ENCODE measurements around the gene DDI2. TPM values are rescaled to one million over a fixed set of nuclear protein-coding genes. Genes with fewer than 3 reads are reported as not detected.

DDI2 gene
- total and polyA plus RNA-seq, 9 of the 15 experiments (the other 6 are each of a cell fraction or from before 2014, with no cell fraction given): 6.5 to 48.4 (median 21.2) TPM

- TF ChIP-seq JUN (IDR thresholded peaks at IDR 0.05; ENCODE audit: borderline replicate concordance, low read depth, low read length) (no peak), JUN (CRISPR knock-in tag; IDR thresholded peaks at IDR 0.05; ENCODE audit: borderline replicate concordance) (no peak), IRF1 (CRISPR knock-in tag; IDR thresholded peaks at IDR 0.05; ENCODE audit: borderline replicate concordance) (no peak), SMARCE1 (IDR thresholded peaks at IDR 0.05) (no peak), PHF21A (IDR thresholded peaks at IDR 0.05; ENCODE audit: borderline replicate concordance, low read depth) (no peak), XRCC5 (IDR thresholded peaks at IDR 0.05; ENCODE audit: low read depth, low read length) (no peak), YBX1 (IDR thresholded peaks at IDR 0.05) (no peak), ZBTB34 (CRISPR knock-in tag; IDR thresholded peaks at IDR 0.05) (no peak), ZNF408 (CRISPR knock-in tag; IDR thresholded peaks at IDR 0.05; ENCODE audit: low read depth) (no peak), ZNF395 (CRISPR knock-in tag; IDR thresholded peaks at IDR 0.05) (peak; percentile 76; the same call in 1 of the 2 replicates)
- TF ChIP-seq, protein P1, sequence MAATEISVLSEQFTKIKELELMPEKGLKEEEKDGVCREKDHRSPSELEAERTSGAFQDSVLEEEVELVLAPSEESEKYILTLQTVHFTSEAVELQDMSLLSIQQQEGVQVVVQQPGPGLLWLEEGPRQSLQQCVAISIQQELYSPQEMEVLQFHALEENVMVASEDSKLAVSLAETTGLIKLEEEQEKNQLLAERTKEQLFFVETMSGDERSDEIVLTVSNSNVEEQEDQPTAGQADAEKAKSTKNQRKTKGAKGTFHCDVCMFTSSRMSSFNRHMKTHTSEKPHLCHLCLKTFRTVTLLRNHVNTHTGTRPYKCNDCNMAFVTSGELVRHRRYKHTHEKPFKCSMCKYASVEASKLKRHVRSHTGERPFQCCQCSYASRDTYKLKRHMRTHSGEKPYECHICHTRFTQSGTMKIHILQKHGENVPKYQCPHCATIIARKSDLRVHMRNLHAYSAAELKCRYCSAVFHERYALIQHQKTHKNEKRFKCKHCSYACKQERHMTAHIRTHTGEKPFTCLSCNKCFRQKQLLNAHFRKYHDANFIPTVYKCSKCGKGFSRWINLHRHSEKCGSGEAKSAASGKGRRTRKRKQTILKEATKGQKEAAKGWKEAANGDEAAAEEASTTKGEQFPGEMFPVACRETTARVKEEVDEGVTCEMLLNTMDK (IDR thresholded peaks at IDR 0.05; ENCODE audit: borderline replicate concordance, insufficient read depth, low read depth, low read length, poor library complexity, severe bottlenecking): peak; percentile 20
- TF ChIP-seq, protein P2, sequence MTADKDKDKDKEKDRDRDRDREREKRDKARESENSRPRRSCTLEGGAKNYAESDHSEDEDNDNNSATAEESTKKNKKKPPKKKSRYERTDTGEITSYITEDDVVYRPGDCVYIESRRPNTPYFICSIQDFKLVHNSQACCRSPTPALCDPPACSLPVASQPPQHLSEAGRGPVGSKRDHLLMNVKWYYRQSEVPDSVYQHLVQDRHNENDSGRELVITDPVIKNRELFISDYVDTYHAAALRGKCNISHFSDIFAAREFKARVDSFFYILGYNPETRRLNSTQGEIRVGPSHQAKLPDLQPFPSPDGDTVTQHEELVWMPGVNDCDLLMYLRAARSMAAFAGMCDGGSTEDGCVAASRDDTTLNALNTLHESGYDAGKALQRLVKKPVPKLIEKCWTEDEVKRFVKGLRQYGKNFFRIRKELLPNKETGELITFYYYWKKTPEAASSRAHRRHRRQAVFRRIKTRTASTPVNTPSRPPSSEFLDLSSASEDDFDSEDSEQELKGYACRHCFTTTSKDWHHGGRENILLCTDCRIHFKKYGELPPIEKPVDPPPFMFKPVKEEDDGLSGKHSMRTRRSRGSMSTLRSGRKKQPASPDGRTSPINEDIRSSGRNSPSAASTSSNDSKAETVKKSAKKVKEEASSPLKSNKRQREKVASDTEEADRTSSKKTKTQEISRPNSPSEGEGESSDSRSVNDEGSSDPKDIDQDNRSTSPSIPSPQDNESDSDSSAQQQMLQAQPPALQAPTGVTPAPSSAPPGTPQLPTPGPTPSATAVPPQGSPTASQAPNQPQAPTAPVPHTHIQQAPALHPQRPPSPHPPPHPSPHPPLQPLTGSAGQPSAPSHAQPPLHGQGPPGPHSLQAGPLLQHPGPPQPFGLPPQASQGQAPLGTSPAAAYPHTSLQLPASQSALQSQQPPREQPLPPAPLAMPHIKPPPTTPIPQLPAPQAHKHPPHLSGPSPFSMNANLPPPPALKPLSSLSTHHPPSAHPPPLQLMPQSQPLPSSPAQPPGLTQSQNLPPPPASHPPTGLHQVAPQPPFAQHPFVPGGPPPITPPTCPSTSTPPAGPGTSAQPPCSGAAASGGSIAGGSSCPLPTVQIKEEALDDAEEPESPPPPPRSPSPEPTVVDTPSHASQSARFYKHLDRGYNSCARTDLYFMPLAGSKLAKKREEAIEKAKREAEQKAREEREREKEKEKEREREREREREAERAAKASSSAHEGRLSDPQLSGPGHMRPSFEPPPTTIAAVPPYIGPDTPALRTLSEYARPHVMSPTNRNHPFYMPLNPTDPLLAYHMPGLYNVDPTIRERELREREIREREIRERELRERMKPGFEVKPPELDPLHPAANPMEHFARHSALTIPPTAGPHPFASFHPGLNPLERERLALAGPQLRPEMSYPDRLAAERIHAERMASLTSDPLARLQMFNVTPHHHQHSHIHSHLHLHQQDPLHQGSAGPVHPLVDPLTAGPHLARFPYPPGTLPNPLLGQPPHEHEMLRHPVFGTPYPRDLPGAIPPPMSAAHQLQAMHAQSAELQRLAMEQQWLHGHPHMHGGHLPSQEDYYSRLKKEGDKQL (CRISPR knock-in tag; IDR thresholded peaks at IDR 0.05; ENCODE audit: borderline replicate concordance): no peak
Measured at GRCh38 chr1:15684468-15685291, 67.4 kb downstream of the DDI2 start (continued).
